Measurements from ENCODE around the gene ENTPD8. TPM values are rescaled to one million over a fixed set of nuclear protein-coding genes. Genes with fewer than 3 reads are reported as not detected.
A peak's percentile ranks its signal among the peaks of the same experiment; 100 is the strongest.

ENTPD8 gene
- total and polyA plus RNA-seq, 2 of the 13 experiments (the other 11 are each of a cell fraction or from before 2014, with no cell fraction given), result 0.26 to 0.44 TPM

DNA sequence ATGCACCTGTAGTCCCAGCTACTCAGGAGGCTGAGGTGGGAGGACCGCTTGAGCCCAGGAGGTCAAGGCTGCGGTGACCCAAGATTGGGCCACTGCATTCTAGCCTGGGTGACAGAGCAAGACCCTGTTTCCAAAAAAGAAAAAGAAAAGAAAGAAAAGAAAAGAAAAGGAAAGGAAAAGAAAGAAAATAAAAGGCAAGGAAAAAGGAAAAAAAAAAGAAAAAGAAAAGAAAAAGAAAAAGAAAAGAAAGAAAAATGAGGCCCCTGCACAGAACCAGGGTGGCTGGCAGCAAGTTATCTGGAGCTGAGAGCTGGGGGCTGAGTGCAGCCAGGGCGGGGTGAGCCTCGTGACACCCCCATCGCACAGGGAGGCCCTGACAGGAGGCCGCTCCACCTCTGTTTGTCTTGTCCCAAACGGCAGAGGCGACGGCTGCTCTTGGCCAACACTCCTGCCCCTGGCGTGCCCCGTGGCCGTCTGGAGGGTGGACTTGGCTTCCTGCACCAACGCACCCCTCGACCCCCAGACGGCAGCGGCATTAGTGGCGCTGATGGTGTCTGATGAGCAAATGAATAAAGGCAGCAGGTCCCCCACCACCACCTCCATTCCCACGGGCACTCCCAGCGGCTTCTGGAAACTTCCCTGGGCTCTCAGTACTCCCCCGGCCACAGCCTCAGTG, 34.9 kb downstream of the ENTPD8 start (continued):
- TF ChIP-seq, protein P1, sequence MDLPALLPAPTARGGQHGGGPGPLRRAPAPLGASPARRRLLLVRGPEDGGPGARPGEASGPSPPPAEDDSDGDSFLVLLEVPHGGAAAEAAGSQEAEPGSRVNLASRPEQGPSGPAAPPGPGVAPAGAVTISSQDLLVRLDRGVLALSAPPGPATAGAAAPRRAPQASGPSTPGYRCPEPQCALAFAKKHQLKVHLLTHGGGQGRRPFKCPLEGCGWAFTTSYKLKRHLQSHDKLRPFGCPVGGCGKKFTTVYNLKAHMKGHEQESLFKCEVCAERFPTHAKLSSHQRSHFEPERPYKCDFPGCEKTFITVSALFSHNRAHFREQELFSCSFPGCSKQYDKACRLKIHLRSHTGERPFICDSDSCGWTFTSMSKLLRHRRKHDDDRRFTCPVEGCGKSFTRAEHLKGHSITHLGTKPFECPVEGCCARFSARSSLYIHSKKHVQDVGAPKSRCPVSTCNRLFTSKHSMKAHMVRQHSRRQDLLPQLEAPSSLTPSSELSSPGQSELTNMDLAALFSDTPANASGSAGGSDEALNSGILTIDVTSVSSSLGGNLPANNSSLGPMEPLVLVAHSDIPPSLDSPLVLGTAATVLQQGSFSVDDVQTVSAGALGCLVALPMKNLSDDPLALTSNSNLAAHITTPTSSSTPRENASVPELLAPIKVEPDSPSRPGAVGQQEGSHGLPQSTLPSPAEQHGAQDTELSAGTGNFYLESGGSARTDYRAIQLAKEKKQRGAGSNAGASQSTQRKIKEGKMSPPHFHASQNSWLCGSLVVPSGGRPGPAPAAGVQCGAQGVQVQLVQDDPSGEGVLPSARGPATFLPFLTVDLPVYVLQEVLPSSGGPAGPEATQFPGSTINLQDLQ (CRISPR knock-in tag; IDR thresholded peaks at IDR 0.05), result no peak
- no peak for TF ChIP-seq REL (CRISPR knock-in tag; conservative IDR thresholded peaks at IDR 0.05)
- no peak for TF ChIP-seq AKAP8 (CRISPR knock-in tag; IDR thresholded peaks at IDR 0.05)
- TF ChIP-seq STAG1 (CRISPR knock-in tag; IDR thresholded peaks at IDR 0.05), result no peak
- no peak for TF ChIP-seq FUBP1 (CRISPR knock-in tag; IDR thresholded peaks at IDR 0.05; ENCODE audit: borderline replicate concordance)
- TF ChIP-seq KLF15 (CRISPR knock-in tag; IDR thresholded peaks at IDR 0.05; ENCODE audit: borderline replicate concordance), result no peak
- no peak for TF ChIP-seq ZFP90 (CRISPR knock-in tag; IDR thresholded peaks at IDR 0.05; ENCODE audit: borderline replicate concordance)
- TF ChIP-seq ZNF33B (CRISPR knock-in tag; IDR thresholded peaks at IDR 0.05), result 0 out of 2 replicates have a peak, but pooled peaks have one; percentile 9
- TF ChIP-seq MTF2 (CRISPR knock-in tag; IDR thresholded peaks at IDR 0.05; ENCODE audit: borderline replicate concordance), result 0 out of 2 replicates have a peak, but pooled peaks have one; percentile 0
- TF ChIP-seq DPF2 (CRISPR knock-in tag; IDR thresholded peaks at IDR 0.05; ENCODE audit: borderline replicate concordance, low read depth), result 0 out of 2 replicates have a peak, but pooled peaks have one; percentile 8
- TF ChIP-seq UBTF (CRISPR knock-in tag; IDR thresholded peaks at IDR 0.05), result no peak
- TF ChIP-seq ZFP36L2 (CRISPR knock-in tag; IDR thresholded peaks at IDR 0.05), result no peak
- TF ChIP-seq ZNF543 (CRISPR knock-in tag; IDR thresholded peaks at IDR 0.05), result no peak
- no peak for TF ChIP-seq FOXA1 (IDR thresholded peaks at IDR 0.05)
- TF ChIP-seq FOXA1 (CRISPR knock-in tag; IDR thresholded peaks at IDR 0.05), result 0 out of 2 replicates have a peak, but pooled peaks have one; percentile 6
- no peak for TF ChIP-seq CHD4 (IDR thresholded peaks at IDR 0.05; ENCODE audit: borderline replicate concordance, low read length)
- TF ChIP-seq SETDB1 (CRISPR knock-in tag; IDR thresholded peaks at IDR 0.05; ENCODE audit: borderline replicate concordance), result no peak
- TF ChIP-seq ZNF354B (CRISPR knock-in tag; IDR thresholded peaks at IDR 0.05), result no peak
- 0 out of 2 replicates have a peak, but pooled peaks have one; percentile 17 for TF ChIP-seq RXRA (CRISPR knock-in tag; IDR thresholded peaks at IDR 0.05)
